Measurements from ENCODE around the gene RAB31. TPM values are rescaled to one million over a fixed set of nuclear protein-coding genes. Genes with fewer than 3 reads are reported as not detected.

RAB31 gene
- total and polyA plus RNA-seq, 2 of the 13 experiments (the other 11 are each of a cell fraction or from before 2014, with no cell fraction given), result 1.1 to 1.7 TPM

- Histone ChIP-seq H2AFZ (ENCODE audit: low read length) (no peak overlapping the region), H3K9me3 (ENCODE audit: low read length) (no peaks in the 10 kb centered on the region), H3K4me3 (replicated peaks in 1 of 3; ENCODE audit: insufficient read depth in 1 of 3, low read depth in 2 of 3, low read length in 3 of 3) (no peak overlapping the region), H3K9ac (ENCODE audit: insufficient read depth, low read depth, low read length) (no peak overlapping the region), H3K4me1 (ENCODE audit: insufficient read depth, low read length) (peaks cover 17% of the 10 kb centered on the region), H3K4me2 (ENCODE audit: low read depth, low read length) (no peak overlapping the region), H3K27ac (ENCODE audit: extremely low read length, insufficient read depth, low read length) (no peak overlapping the region), H3K79me2 (ENCODE audit: insufficient read depth, low read length) (no peaks in the 10 kb centered on the region), H4K20me1 (ENCODE audit: insufficient read depth, low read length) (no peaks in the 10 kb centered on the region), H3K36me3 (replicated peaks in 1 of 2; ENCODE audit: control insufficient read depth in 1 of 2, insufficient read depth in 2 of 2, low read length in 2 of 2) (no peaks in the 10 kb centered on the region), H3K27me3 (ENCODE audit: control insufficient read depth in 1 of 2, insufficient read depth in 2 of 2, low read length in 2 of 2) (peaks cover 0 to 5% of the 10 kb centered on the region in 2 experiments; a peak in 1 of 5 replicates)
- no TSS peak for BruUV-seq (replicated peaks)
- DNase-seq (ENCODE audit: low spot score) (no peak), ATAC-seq (peak; percentile 63), FAIRE-seq (no peak)
- ChIA-PET POLR2A (no interaction called here), CTCF (ENCODE audit: low intra/inter-chr PET ratio, low total read pairs) (interaction anchor here (2.9 kb wide), 1 partner anchor 198 kb away, joined by 27 read pairs; no protein-coding TSS in a partner anchor)
- in situ Hi-C loops (cut with HindIII; ENCODE audit: extremely low pct_ligation_motif_present, low pct_unique_long_range_greater_than_20kb) (no loop called here), intact Hi-C loops (cut with micrococcal nuclease; ENCODE audit: unreplicated experiment) (loop anchor here (10.0 kb wide), 1 partner anchor 198 kb away; no protein-coding TSS in a partner anchor)
- 74% methylated on average over 8 of the region's 13 CpGs for WGBS (ENCODE audit: low lambda C conversion rate)
- TF ChIP-seq HBP1 (CRISPR knock-in tag; IDR thresholded peaks at IDR 0.05; ENCODE audit: low read depth), result no peak
- TF ChIP-seq ZNF136 (CRISPR knock-in tag; IDR thresholded peaks at IDR 0.05; ENCODE audit: low read depth), result no peak
- no peak for TF ChIP-seq ZNF883 (CRISPR knock-in tag; IDR thresholded peaks at IDR 0.05; ENCODE audit: not compliant biosample characterization)
- no peak for TF ChIP-seq KDM6A (CRISPR knock-in tag; IDR thresholded peaks at IDR 0.05; ENCODE audit: low read depth)
- no peak for TF ChIP-seq SYNCRIP (IDR thresholded peaks at IDR 0.05; ENCODE audit: insufficient read depth, low read depth, low read length)
- no peak for TF ChIP-seq ZBTB26 (CRISPR knock-in tag; IDR thresholded peaks at IDR 0.05; ENCODE audit: borderline replicate concordance)
- TF ChIP-seq FOXA3 (CRISPR knock-in tag; IDR thresholded peaks at IDR 0.05), result no peak
- TF ChIP-seq ZNF703 (CRISPR knock-in tag; IDR thresholded peaks at IDR 0.05; ENCODE audit: borderline replicate concordance), result no peak
- no peak for TF ChIP-seq THAP9 (CRISPR knock-in tag; IDR thresholded peaks at IDR 0.05; ENCODE audit: borderline replicate concordance)
- TF ChIP-seq ADNP (CRISPR knock-in tag; IDR thresholded peaks at IDR 0.05), result no peak
- no peak for TF ChIP-seq JARID2 (CRISPR knock-in tag; IDR thresholded peaks at IDR 0.05; ENCODE audit: insufficient replicate concordance)
- no peak for TF ChIP-seq ZSCAN29 (CRISPR knock-in tag; conservative IDR thresholded peaks at IDR 0.05)
- TF ChIP-seq ZNF10 (CRISPR knock-in tag; IDR thresholded peaks at IDR 0.05; ENCODE audit: borderline replicate concordance, low read depth), result no peak
- no peak for TF ChIP-seq SMAD1 (CRISPR knock-in tag; IDR thresholded peaks at IDR 0.05; ENCODE audit: borderline replicate concordance, low read depth)
- no peak for TF ChIP-seq MZF1 (CRISPR knock-in tag; IDR thresholded peaks at IDR 0.05; ENCODE audit: borderline replicate concordance)
- no peak for TF ChIP-seq ZNF709 (CRISPR knock-in tag; IDR thresholded peaks at IDR 0.05)
- TF ChIP-seq PHF5A (CRISPR knock-in tag; IDR thresholded peaks at IDR 0.05; ENCODE audit: low read depth, unreplicated experiment), result no peak
- no peak for TF ChIP-seq XRCC5 (optimal IDR thresholded peaks at IDR 0.05; ENCODE audit: low read length)
These were observed 65.0 kb downstream of the RAB31 start for GRCh38 chr18:9772847-9773677.
